HG02763 (cell line): Measurements from ENCODE around the gene DPP7.
"Not testable (repeated sequence)": the region's sequence is repeated elsewhere in the genome, so short reads cannot be mapped to it uniquely, and the experiment has no call there.

Source experiments
- ATAC-seq: cut with Tn5 transposase; IDR thresholded peaks from one replicate; pipeline ENCODE4 v1.9.1; 2021; ENCODE audit warnings: mild to moderate bottlenecking, moderate library complexity; ENCODE audit not compliant: unreplicated experiment

The DPP7 gene

GRCh38 chr9:137148242-137148641, 33.7 kb upstream of the DPP7 start:
- no peak for ATAC-seq

- ATAC-seq = no peak
These were observed 33.2 kb upstream of the DPP7 start for GRCh38 chr9:137147793-137148160.

- no peak for ATAC-seq
These were observed 32.7 kb upstream of the DPP7 start for GRCh38 chr9:137147091-137147792.

- no peak for ATAC-seq
These were observed 32.0 kb upstream of the DPP7 start for GRCh38 chr9:137146527-137146918.

GRCh38 chr9:137145731-137146526, 31.4 kb upstream of the DPP7 start:
- no peak for ATAC-seq

GRCh38 chr9:137143459-137143858, 28.9 kb upstream of the DPP7 start:
- ATAC-seq = no peak

- no peak for ATAC-seq
These were observed 27.7 kb upstream of the DPP7 start for GRCh38 chr9:137141976-137142936.

- ATAC-seq = no peak
These were observed 26.7 kb upstream of the DPP7 start for GRCh38 chr9:137141050-137141810.

GRCh38 chr9:137140151-137141012, 25.8 kb upstream of the DPP7 start:
- ATAC-seq = no peak

GRCh38 chr9:137139468-137140150, 25.1 kb upstream of the DPP7 start:
- no peak for ATAC-seq

GRCh38 chr9:137138722-137139467, 24.4 kb upstream of the DPP7 start, which contains the start of gene GRIN1:
Gene GRIN1, plus strand, starts transcription at chr9:137139154. Its CDS starts 333 bp downstream, at chr9:137139487.
- no peak for ATAC-seq

GRCh38 chr9:137138058-137138721, 23.7 kb upstream of the DPP7 start:
- ATAC-seq = no peak

- ATAC-seq = no peak
These were observed 22.5 kb upstream of the DPP7 start for GRCh38 chr9:137136881-137137607.

- no peak for ATAC-seq
These were observed 21.8 kb upstream of the DPP7 start for GRCh38 chr9:137136261-137136880.

GRCh38 chr9:137135154-137135553, 20.6 kb upstream of the DPP7 start:
- not testable (repeated sequence) for ATAC-seq

GRCh38 chr9:137134191-137134590, 19.7 kb upstream of the DPP7 start:
- no peak for ATAC-seq
